ENCODE results near the gene THAP7. TPM values are rescaled to one million over a fixed set of nuclear protein-coding genes. Genes with fewer than 3 reads are reported as not detected.

THAP7 gene
- total RNA-seq, 1 experiment from 2014 or later, result 24.6 TPM

GRCh38 chr22:20965104-20965887 is 36.6 kb downstream of the THAP7 start:
- no peak overlapping the region for H2AK5ac ChIP-seq (ENCODE audit: insufficient read length, low read length)
- no peak overlapping the region for H2BK120ac ChIP-seq (ENCODE audit: low read depth, low read length, poor library complexity, severe bottlenecking)
- H3K23me2 ChIP-seq (ENCODE audit: insufficient read length, low read depth, low read length, poor library complexity, severe bottlenecking), result no peaks in the 10 kb centered on the region
- Mint-ChIP-seq H3K9me3 (no peaks in the 10 kb centered on the region; a peak in 1 of 5 replicates), H3K4me3 (peak overlapping the region; percentile 29 to 73; a peak in 3 of 5 replicates), H3K27ac (no peak overlapping the region), H3K36me3 (ENCODE audit: insufficient read depth in 1 of 3, low read depth in 3 of 3) (no peaks in the 10 kb centered on the region; a peak in 1 of 7 replicates), H3K4me1 (peaks cover 18 to 23% of the 10 kb centered on the region in 2 experiments), H3K27me3 (ENCODE audit: low read depth) (peaks cover 84% of the 10 kb centered on the region)
- H3K56ac ChIP-seq (ENCODE audit: insufficient read length, low read depth, low read length), result no peak overlapping the region
- peaks cover 31% of the 10 kb centered on the region; the same call in 1 of the 2 replicates for H3K27me3 ChIP-seq (ENCODE audit: insufficient read depth, low read length)
- no peak overlapping the region for H3T11ph ChIP-seq (ENCODE audit: low read length)
- no peaks in the 10 kb centered on the region; the same call in 1 of the 2 replicates for H3K4me1 ChIP-seq (ENCODE audit: insufficient read depth, low read length)
- H3K4ac ChIP-seq (ENCODE audit: low read depth, low read length), result no peak overlapping the region
- no peaks in the 10 kb centered on the region for H4K20me1 ChIP-seq (ENCODE audit: control insufficient read depth, insufficient read depth, insufficient read length)
- no peaks in the 10 kb centered on the region for H3K79me2 ChIP-seq (ENCODE audit: insufficient read depth, low read length)
- no peak overlapping the region for H3K14ac ChIP-seq (ENCODE audit: insufficient read depth, low read length)
- H3K9ac ChIP-seq (ENCODE audit: extremely low read depth, insufficient read length, low read length), result no peak overlapping the region
- no peak overlapping the region for H3K18ac ChIP-seq (ENCODE audit: insufficient read length, low read depth, low read length)
- no peak overlapping the region for H2BK5ac ChIP-seq (ENCODE audit: insufficient read length, low read length)
- no peaks in the 10 kb centered on the region for H3K79me1 ChIP-seq (ENCODE audit: insufficient read depth, low read depth, low read length, poor library complexity, severe bottlenecking)
- WGBS (ENCODE audit: extremely low coverage, insufficient read length, low lambda C conversion rate), result no CpG with 5 or more reads among the region's 65 CpGs
- H2AFZ ChIP-seq (ENCODE audit: low read length), result no peak overlapping the region
- no peak overlapping the region for H3K4me2 ChIP-seq (ENCODE audit: insufficient read depth, insufficient read length, low read length)
- no peak overlapping the region for H4K91ac ChIP-seq (ENCODE audit: insufficient read length, low read depth, low read length)
- DNase-seq, result no peak
- no peak overlapping the region for H2BK15ac ChIP-seq (ENCODE audit: low read depth, low read length)
- no peak overlapping the region for H4K8ac ChIP-seq (replicated peaks; ENCODE audit: insufficient read length, low read depth, low read length)
- no peak overlapping the region for H3K23ac ChIP-seq (ENCODE audit: insufficient read length, low read depth, low read length)
- no peak for TF ChIP-seq CTCF (conservative IDR thresholded peaks at IDR 0.05)
- no peak overlapping the region for H3K27ac ChIP-seq (ENCODE audit: insufficient read length, low read depth, low read length)
- no peak overlapping the region for H4K5ac ChIP-seq (ENCODE audit: insufficient read length, low read depth, low read length)
- H3K9me3 ChIP-seq (ENCODE audit: control insufficient read depth, low read depth, low read length), result no peaks in the 10 kb centered on the region
- no peak overlapping the region for H2BK12ac ChIP-seq (ENCODE audit: insufficient read length, low read depth, low read length)
- H2BK20ac ChIP-seq (ENCODE audit: low read depth, low read length, poor library complexity, severe bottlenecking), result no peak overlapping the region

Measured in H9 (cell line).